ENCODE data around the gene LSM10. TPM values are rescaled to one million over a fixed set of nuclear protein-coding genes. Genes with fewer than 3 reads are reported as not detected.

The LSM10 gene
- total and polyA plus RNA-seq, 2 donors (not counting 3 experiments of a cell fraction or from before 2014, with no cell fraction given) = 38.2 to 76.9 TPM

DNA sequence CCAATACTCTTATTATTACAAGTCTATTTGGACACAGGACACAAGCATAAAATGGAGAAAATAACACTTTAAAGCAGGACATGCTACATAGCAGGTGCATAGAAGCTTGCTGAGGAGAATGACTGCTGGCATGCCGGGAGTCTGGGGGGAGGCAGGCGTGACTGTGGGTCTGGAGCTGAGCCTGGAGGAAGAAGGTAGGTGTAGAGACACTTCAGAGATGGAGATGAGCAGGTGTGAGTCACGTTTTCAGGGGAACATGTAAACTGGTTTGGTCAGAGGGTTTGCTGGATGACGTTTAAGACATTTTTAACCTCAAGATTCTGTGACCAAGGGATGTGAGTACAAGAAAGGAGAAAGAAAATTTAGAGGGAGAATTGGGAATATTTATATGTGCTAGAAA is 28.1 kb upstream of the LSM10 start:
- DNase-seq (ENCODE audit: low read depth, low spot score) (no peak), FAIRE-seq (no peak)
- no peaks in the 10 kb centered on the region for H3K79me2 ChIP-seq (ENCODE audit: control insufficient read depth, insufficient read depth, low read length)
- H3K4me3 ChIP-seq (replicated peaks in 1 of 3; ENCODE audit: insufficient read depth in 1 of 3, low read depth in 1 of 3, low read length in 3 of 3) = no peak overlapping the region
- H3K4me2 ChIP-seq (ENCODE audit: insufficient read depth, low read length) = no peak overlapping the region
- no peaks in the 10 kb centered on the region for H3K27me3 ChIP-seq (ENCODE audit: control insufficient read depth in 2 of 2, insufficient read depth in 2 of 2, low read length in 2 of 2)
- no peak for TF ChIP-seq GATA2 (IDR thresholded peaks at IDR 0.05; ENCODE audit: insufficient read depth, insufficient read length, low read depth, low read length)
- no peak for TF ChIP-seq POLR2AphosphoS5 (IDR thresholded peaks at IDR 0.05; ENCODE audit: insufficient read depth, low read depth, low read length)
- H3K36me3 ChIP-seq (ENCODE audit: control insufficient read depth in 2 of 2, extremely low read depth in 1 of 2, insufficient read depth in 2 of 2, low read length in 2 of 2) = no peaks in the 10 kb centered on the region
- ChIA-PET CTCF (interaction anchor here (1.4 to 5.5 kb wide), 2 partner anchors 59 to 83 kb away, joined by 5 to 83 read pairs; no protein-coding TSS in a partner anchor), POLR2A (no interaction called here)
- dilution Hi-C loops (cut with MboI; ENCODE audit: extremely low pct_ligation_motif_present, low sequenced_read_pairs) (no loop called here), intact Hi-C loops (cut with micrococcal nuclease) (no loop called here)
- no peaks in the 10 kb centered on the region for H3K9me1 ChIP-seq (replicated peaks; ENCODE audit: control insufficient read depth, extremely low read depth, insufficient read depth, low read length)
- H3K9me3 ChIP-seq (replicated peaks; ENCODE audit: control insufficient read depth, insufficient read depth, low read length) = no peaks in the 10 kb centered on the region
- H3K27ac ChIP-seq (ENCODE audit: insufficient read depth, low read depth, low read length) = no peak overlapping the region
- H4K20me1 ChIP-seq (replicated peaks; ENCODE audit: control insufficient read depth, extremely low read depth, insufficient read depth, low read length) = no peaks in the 10 kb centered on the region
- BruUV-seq (replicated peaks) = no TSS peak
- H3K4me1 ChIP-seq (ENCODE audit: control insufficient read depth, extremely low read depth, insufficient read depth, low read length) = no peaks in the 10 kb centered on the region
- H3K9ac ChIP-seq (replicated peaks; ENCODE audit: extremely low read depth, insufficient read depth, low read length) = no peak overlapping the region
- no peak overlapping the region for H2AFZ ChIP-seq (ENCODE audit: low read depth, low read length)

DNA sequence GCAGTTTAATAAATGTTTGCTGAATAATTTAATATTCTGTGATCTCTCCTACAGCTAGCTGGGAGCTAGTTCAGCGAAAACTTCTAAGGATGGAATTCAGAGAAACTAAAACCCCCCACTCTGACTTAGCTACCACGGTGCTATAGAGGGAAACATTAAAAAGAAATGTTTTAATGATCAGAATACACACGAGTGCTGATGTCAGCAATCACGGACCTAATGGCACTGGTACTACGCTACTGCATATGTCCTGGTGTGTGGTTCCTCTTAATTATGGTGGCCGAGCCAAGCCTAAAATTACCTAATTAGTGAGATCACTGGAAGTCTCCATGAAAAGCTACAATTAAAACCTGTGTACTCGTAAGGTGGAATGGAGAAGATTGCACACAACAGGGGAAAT is 23.9 kb upstream of the LSM10 start:
- Histone ChIP-seq H3K27ac (ENCODE audit: insufficient read depth, low read depth, low read length) (no peak overlapping the region), H2AFZ (ENCODE audit: low read depth, low read length) (no peak overlapping the region), H4K20me1 (replicated peaks; ENCODE audit: control insufficient read depth, extremely low read depth, insufficient read depth, low read length) (no peaks in the 10 kb centered on the region), H3K4me1 (ENCODE audit: control insufficient read depth, extremely low read depth, insufficient read depth, low read length) (peaks cover 3% of the 10 kb centered on the region), H3K4me3 (replicated peaks in 1 of 3; ENCODE audit: insufficient read depth in 1 of 3, low read depth in 1 of 3, low read length in 3 of 3) (no peak overlapping the region), H3K79me2 (ENCODE audit: control insufficient read depth, insufficient read depth, low read length) (no peaks in the 10 kb centered on the region), H3K9ac (replicated peaks; ENCODE audit: extremely low read depth, insufficient read depth, low read length) (no peak overlapping the region), H3K9me1 (replicated peaks; ENCODE audit: control insufficient read depth, extremely low read depth, insufficient read depth, low read length) (no peaks in the 10 kb centered on the region), H3K9me3 (replicated peaks; ENCODE audit: control insufficient read depth, insufficient read depth, low read length) (no peaks in the 10 kb centered on the region), H3K36me3 (ENCODE audit: control insufficient read depth in 2 of 2, extremely low read depth in 1 of 2, insufficient read depth in 2 of 2, low read length in 2 of 2) (no peaks in the 10 kb centered on the region), H3K4me2 (ENCODE audit: insufficient read depth, low read length) (no peak overlapping the region), H3K27me3 (ENCODE audit: control insufficient read depth in 2 of 2, insufficient read depth in 2 of 2, low read length in 2 of 2) (no peaks in the 10 kb centered on the region)
- no peak for DNase-seq (ENCODE audit: low read depth, low spot score)
- no peak for FAIRE-seq
- TF ChIP-seq FOS (IDR thresholded peaks at IDR 0.05; ENCODE audit: borderline replicate concordance, insufficient read depth, low read length) (no peak), JUN (IDR thresholded peaks at IDR 0.05; ENCODE audit: borderline replicate concordance, insufficient read depth, insufficient read length, low read depth) (no peak), POLR2A (IDR thresholded peaks at IDR 0.05; ENCODE audit: low read depth, low read length) (no peak), GATA2 (IDR thresholded peaks at IDR 0.05; ENCODE audit: insufficient read depth, insufficient read length, low read depth, low read length) (no peak), EZH2 (IDR thresholded peaks at IDR 0.05; ENCODE audit: borderline replicate concordance, low read depth, low read length, severe bottlenecking) (no peak), MYC (IDR thresholded peaks at IDR 0.05; ENCODE audit: low read depth, low read length) (no peak)
- TF ChIP-seq, protein P1, sequence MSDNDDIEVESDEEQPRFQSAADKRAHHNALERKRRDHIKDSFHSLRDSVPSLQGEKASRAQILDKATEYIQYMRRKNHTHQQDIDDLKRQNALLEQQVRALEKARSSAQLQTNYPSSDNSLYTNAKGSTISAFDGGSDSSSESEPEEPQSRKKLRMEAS (IDR thresholded peaks at IDR 0.05; ENCODE audit: insufficient read depth, insufficient read length) = no peak
- dilution Hi-C loops (cut with MboI; ENCODE audit: extremely low pct_ligation_motif_present, low sequenced_read_pairs) = no loop called here
- CTCF ChIA-PET = interaction anchor here (0.8 to 5.5 kb wide), 11 partner anchors 9 to 272 kb away, joined by 3 to 83 read pairs (median 5); partner anchors contain the start of genes OSCP1 and TRAPPC3
- no TSS peak for BruUV-seq (replicated peaks)
- POLR2A ChIA-PET = interaction anchor here (0.6 kb wide), 1 partner anchor 51 kb away, joined by 4 read pairs; no protein-coding TSS in a partner anchor
- intact Hi-C loops (cut with micrococcal nuclease) = loop anchor here (1.0 to 2.0 kb wide), 3 partner anchors 23 to 322 kb away; partner anchors contain the start of gene SH3D21

Measured in endothelial cell of umbilical vein (primary cell).